Left lung (tissue), 10 donors: Measurements from ENCODE around the gene TLR6. TPM values are rescaled to one million over a fixed set of nuclear protein-coding genes. Genes with fewer than 3 reads are reported as not detected.
A peak's percentile ranks its signal among the peaks of the same experiment; 100 is the strongest.

Source experiments
- ATAC-seq: fragments of 200-7000 bp; cut with Tn5 transposase; one replicate; pipeline ENCODE4 v1.9.1; 2020; ENCODE audit warnings: moderate library complexity
- DNase-seq, 4 donors: peaks; one replicate each; pipeline ENCODE4 v3.0.0-alpha.2; 2013 to 2020
- H3K27ac ChIP-seq, 2 donors: fragments of 200-600 bp; sonication (generic) in 1 of 2; one replicate each; pipeline versions ENCODE4 v1.5.0 to v1.8.0; 2020 to 2021
- H3K27me3 ChIP-seq, 2 donors: fragments of 200-600 bp; sonication (generic) in 1 of 2; one replicate each; pipeline versions ENCODE4 v1.5.0 to v1.8.0; 2020 to 2021
- H3K36me3 ChIP-seq, 2 donors: fragments of 200-600 bp; sonication (generic) in 1 of 2; one replicate each; pipeline versions ENCODE4 v1.5.0 to v1.8.0; 2020 to 2021
- H3K4me1 ChIP-seq, 2 donors: fragments of 200-600 bp; one replicate each; pipeline ENCODE4 v1.8.0; 2021
- H3K4me3 ChIP-seq, 2 donors: fragments of 200-600 bp; sonication (generic) in 1 of 2; one replicate each; pipeline versions ENCODE4 v1.5.0 to v1.8.0; 2020 to 2021; ENCODE audit warnings: mild to moderate bottlenecking in 1 of 2
- H3K9me3 ChIP-seq, 2 donors: fragments of 200-600 bp; sonication (generic) in 1 of 2; one replicate each; pipeline versions ENCODE4 v1.5.0 to v1.8.0; 2020 to 2021
- CTCF ChIP-seq, 2 donors: fragments of 200-600 bp; sonication (generic) in 1 of 2; IDR thresholded peaks; one replicate each; pipeline versions ENCODE4 v1.5.0 to v1.8.0; 2021; ENCODE audit warnings: antibody characterized with exemption in 2 of 2
- intact Hi-C, 2 donors: fragments of 100-400 bp; cut with DNase I; formaldehyde crosslinking; loops; one replicate each; pipeline versions ENCODE4 v1.11.2 to v1.14.2; 2022
- polyA plus RNA-seq, 6 donors: library from polyadenylated mRNA; unstranded; fragments of 120-200 nt; gene quantifications; one replicate each; pipeline ENCODE4 v1.2.1, GENCODE V29; 2013; ENCODE audit not compliant: insufficient read length in 6 of 6
- total RNA-seq, 2 donors: library from RNA; stranded (reverse); fragmentation: NEBNext Ultra II Directional; extraction: Animal tissue kit (Norgen Biotek cat#: 25700); gene quantifications; one replicate each; pipeline ENCODE4 v1.2.1, GENCODE V29; 2021
- donor health status: DM: no; HTN: yes; CAD: no.
- donor health status: DM: no; HTN: no; CAD: no.

Gene TLR6
- total and polyA plus RNA-seq, 8 donors, result 0.96 to 18.1 (median 1.5) TPM

GRCh38 chr4:38837334-38837733 is 19.3 kb downstream of the TLR6 start:
- no peak for ATAC-seq
- Histone ChIP-seq H3K27me3 (no peaks in the 10 kb centered on the region), H3K4me3 (no peak overlapping the region), H3K27ac (no peak overlapping the region), H3K36me3 (no peaks in the 10 kb centered on the region), H3K9me3 (peaks cover 0 to 26% of the 10 kb centered on the region in 2 donors), H3K4me1 (peaks cover 0 to 6% of the 10 kb centered on the region in 2 donors)
- no peak for TF ChIP-seq CTCF (IDR thresholded peaks at IDR 0.05)
- DNase-seq, result no peak
- intact Hi-C loops, result no loop called here

- no peak overlapping the region for H3K27ac ChIP-seq
- no peaks in the 10 kb centered on the region for H3K36me3 ChIP-seq
- no peak overlapping the region for H3K4me3 ChIP-seq
- DNase-seq, result no peak
- intact Hi-C loops, result no loop called here
- no peak for TF ChIP-seq CTCF (IDR thresholded peaks at IDR 0.05)
- no peak for ATAC-seq
- no peaks in the 10 kb centered on the region for H3K27me3 ChIP-seq
- peaks cover 0 to 26% of the 10 kb centered on the region in 2 donors for H3K9me3 ChIP-seq
- peaks cover 0 to 11% of the 10 kb centered on the region in 2 donors for H3K4me1 ChIP-seq
These were observed 22.0 kb downstream of the TLR6 start for GRCh38 chr4:38834570-38834969.

- no peak for TF ChIP-seq CTCF (IDR thresholded peaks at IDR 0.05)
- intact Hi-C loops, result no loop called here
- no peaks in the 10 kb centered on the region for H3K27me3 ChIP-seq
- DNase-seq (no peak), ATAC-seq (no peak)
- H3K4me3 ChIP-seq, result no peak overlapping the region
- peaks cover 0 to 26% of the 10 kb centered on the region in 2 donors for H3K9me3 ChIP-seq
- no peak overlapping the region for H3K27ac ChIP-seq
- peaks cover 0 to 4% of the 10 kb centered on the region in 2 donors for H3K36me3 ChIP-seq
- peaks cover 0 to 11% of the 10 kb centered on the region in 2 donors for H3K4me1 ChIP-seq
These were observed 23.7 kb downstream of the TLR6 start for GRCh38 chr4:38832624-38833528.

- ATAC-seq (peak; percentile 26), DNase-seq (no peak)
- Histone ChIP-seq H3K27ac (no peak overlapping the region), H3K9me3 (peaks cover 0 to 24% of the 10 kb centered on the region in 2 donors), H3K4me3 (no peak overlapping the region), H3K36me3 (peaks cover 0 to 7% of the 10 kb centered on the region in 2 donors), H3K4me1 (peaks cover 0 to 11% of the 10 kb centered on the region in 2 donors), H3K27me3 (no peaks in the 10 kb centered on the region)
- intact Hi-C loops, result no loop called here
- no peak for TF ChIP-seq CTCF (IDR thresholded peaks at IDR 0.05)
These were observed 24.4 kb downstream of the TLR6 start for GRCh38 chr4:38832206-38832605.

GRCh38 chr4:38831653-38832052 is 25.0 kb downstream of the TLR6 start:
- intact Hi-C loops, result no loop called here
- H3K27ac ChIP-seq, result no peak overlapping the region
- H3K9me3 ChIP-seq, result peaks cover 0 to 19% of the 10 kb centered on the region in 2 donors
- peaks cover 0 to 11% of the 10 kb centered on the region in 2 donors for H3K4me1 ChIP-seq
- peaks cover 0 to 7% of the 10 kb centered on the region in 2 donors for H3K36me3 ChIP-seq
- no peak for TF ChIP-seq CTCF (IDR thresholded peaks at IDR 0.05)
- no peak for DNase-seq
- no peaks in the 10 kb centered on the region for H3K27me3 ChIP-seq
- no peak for ATAC-seq
- no peak overlapping the region for H3K4me3 ChIP-seq
